DOHH2 (cell line): ENCODE results near the gene GPR108.
A peak's percentile ranks its signal among the peaks of the same experiment; 100 is the strongest.

ENCODE experiments used
- H3F3A ChIP-seq: fragments of 200-600 bp; sonication (generic), shearing (Covaris generic); 2 replicates; pipeline ENCODE4 v1.6.0; 2016; ENCODE audit warnings: antibody characterized with exemption, mild to moderate bottlenecking; ENCODE audit not compliant: control insufficient read depth, insufficient read depth
- H3K27ac ChIP-seq: fragments of 200-600 bp; sonication (generic); 2 replicates; pipeline ENCODE4 v1.5.1; 2014; ENCODE audit warnings: low read depth, mild to moderate bottlenecking, low read length, moderate library complexity
- H3K27me3 ChIP-seq: fragments of 200-600 bp; sonication (generic); 2 replicates; pipeline ENCODE4 v1.6.1; 2014; ENCODE audit warnings: mild to moderate bottlenecking, low read length, mixed read lengths; ENCODE audit not compliant: control insufficient read depth
- H3K36me3 ChIP-seq: fragments of 200-600 bp; sonication (generic); 2 replicates; pipeline ENCODE4 v1.6.1; 2014; ENCODE audit warnings: mild to moderate bottlenecking, low read length, moderate library complexity, mixed read lengths; ENCODE audit not compliant: control insufficient read depth
- H3K4me1 ChIP-seq: fragments of 200-600 bp; sonication (generic); 2 replicates; pipeline ENCODE4 v1.6.1; 2014; ENCODE audit warnings: mild to moderate bottlenecking, low read length, mixed read lengths; ENCODE audit not compliant: control insufficient read depth
- H3K4me2 ChIP-seq: fragments of 200-600 bp; sonication (generic); 2 replicates; pipeline ENCODE4 v1.6.0; 2014; ENCODE audit warnings: mild to moderate bottlenecking, low read length, moderate library complexity
- H3K4me3 ChIP-seq: fragments of 200-600 bp; sonication (generic); 2 replicates; pipeline ENCODE4 v1.5.1; 2014; ENCODE audit warnings: mild to moderate bottlenecking, low read length, mixed read lengths
- H3K79me2 ChIP-seq: fragments of 200-600 bp; sonication (generic); 2 replicates; pipeline ENCODE4 v1.6.1; 2014; ENCODE audit warnings: mild to moderate bottlenecking, low read length, mixed read lengths; ENCODE audit not compliant: control insufficient read depth
- H3K9me2 ChIP-seq: fragments of 200-600 bp; sonication (generic); replicated peaks from 2 replicates; pipeline ENCODE4 v1.6.1; 2014; ENCODE audit warnings: mild to moderate bottlenecking, low read length, mixed read lengths; ENCODE audit not compliant: control insufficient read depth
- H3K9me3 ChIP-seq: fragments of 200-600 bp; sonication (generic); 2 replicates; pipeline ENCODE4 v1.6.1; 2014; ENCODE audit warnings: antibody characterized with exemption, low read length, mixed read lengths; ENCODE audit not compliant: control insufficient read depth, insufficient read depth
- H4K20me1 ChIP-seq: fragments of 200-600 bp; sonication (generic); 2 replicates; pipeline ENCODE4 v1.6.0; 2014; ENCODE audit warnings: low read depth, mild to moderate bottlenecking, antibody characterized with exemption, low read length, moderate library complexity; ENCODE audit not compliant: control insufficient read depth, insufficient read depth
- EZH2phosphoT487 ChIP-seq: fragments of 200-600 bp; sonication (generic); IDR thresholded peaks from 2 replicates; pipeline ENCODE4 v1.6.1; 2017; ENCODE audit warnings: borderline replicate concordance, mild to moderate bottlenecking, antibody characterized with exemption, low read length, moderate library complexity, mixed read lengths
- TF ChIP-seq, protein P1 (sequence below): fragments of 200-600 bp; sonication (generic); IDR thresholded peaks from one replicate; pipeline ENCODE4 v1.5.1; 2014; ENCODE audit warnings: antibody characterized with exemption, mild to moderate bottlenecking, low read depth, low read length; ENCODE audit not compliant: poor library complexity, severe bottlenecking

GPR108 gene

GRCh38 chr19:6737284-6737872 lies at the start of gene GPR108:
Gene GPR108, minus strand, starts transcription at chr19:6737580. Its CDS starts 4 bp downstream, at chr19:6737576.
- Histone ChIP-seq H3F3A (peaks cover 18% of the 10 kb centered on the region), H3K4me1 (peaks cover 53% of the 10 kb centered on the region), H3K4me2 (peak within 1 kb of the TSS; percentile 92), H4K20me1 (0 out of 2 replicates have a peak, but pooled peaks cover 3% of the 10 kb centered on the region), H3K27ac (peak within 1 kb of the TSS; percentile 65), H3K79me2 (peaks cover 12% of the 10 kb centered on the region), H3K9me3 (no peaks in the 10 kb centered on the region), H3K36me3 (no peaks in the 10 kb centered on the region; the same call in 1 of the 2 replicates), H3K27me3 (no peaks in the 10 kb centered on the region), H3K9me2 (no peaks in the 10 kb centered on the region), H3K4me3 (peak within 1 kb of the TSS; percentile 83)
- no peak for TF ChIP-seq EZH2phosphoT487
- TF ChIP-seq, protein P1, sequence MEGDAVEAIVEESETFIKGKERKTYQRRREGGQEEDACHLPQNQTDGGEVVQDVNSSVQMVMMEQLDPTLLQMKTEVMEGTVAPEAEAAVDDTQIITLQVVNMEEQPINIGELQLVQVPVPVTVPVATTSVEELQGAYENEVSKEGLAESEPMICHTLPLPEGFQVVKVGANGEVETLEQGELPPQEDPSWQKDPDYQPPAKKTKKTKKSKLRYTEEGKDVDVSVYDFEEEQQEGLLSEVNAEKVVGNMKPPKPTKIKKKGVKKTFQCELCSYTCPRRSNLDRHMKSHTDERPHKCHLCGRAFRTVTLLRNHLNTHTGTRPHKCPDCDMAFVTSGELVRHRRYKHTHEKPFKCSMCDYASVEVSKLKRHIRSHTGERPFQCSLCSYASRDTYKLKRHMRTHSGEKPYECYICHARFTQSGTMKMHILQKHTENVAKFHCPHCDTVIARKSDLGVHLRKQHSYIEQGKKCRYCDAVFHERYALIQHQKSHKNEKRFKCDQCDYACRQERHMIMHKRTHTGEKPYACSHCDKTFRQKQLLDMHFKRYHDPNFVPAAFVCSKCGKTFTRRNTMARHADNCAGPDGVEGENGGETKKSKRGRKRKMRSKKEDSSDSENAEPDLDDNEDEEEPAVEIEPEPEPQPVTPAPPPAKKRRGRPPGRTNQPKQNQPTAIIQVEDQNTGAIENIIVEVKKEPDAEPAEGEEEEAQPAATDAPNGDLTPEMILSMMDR: no peak

DNA sequence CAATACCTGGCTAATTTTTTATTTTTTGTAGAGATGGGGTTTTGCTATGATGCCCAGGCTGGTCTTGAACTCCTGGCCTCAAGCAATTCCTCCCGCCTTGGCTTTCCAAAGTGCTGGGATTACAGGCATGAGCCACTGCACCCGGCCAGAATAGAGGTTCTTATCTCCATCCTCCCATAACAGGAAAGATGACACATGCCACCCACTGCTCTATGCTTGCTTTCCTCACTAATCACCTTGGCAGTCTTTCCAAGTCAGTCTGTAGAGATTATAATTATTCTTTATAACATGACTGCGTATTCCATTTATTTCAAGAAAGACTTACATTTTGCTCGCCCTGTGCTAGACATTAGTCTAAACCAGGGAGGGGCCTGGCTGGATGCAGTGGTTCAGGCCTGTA lies 41.8 kb upstream of the GPR108 start:
- no peak overlapping the region for H3K4me3 ChIP-seq
- H3F3A ChIP-seq: no peaks in the 10 kb centered on the region
- no peaks in the 10 kb centered on the region for H3K9me3 ChIP-seq
- peaks cover 11% of the 10 kb centered on the region for H4K20me1 ChIP-seq
- TF ChIP-seq, protein P1: no peak
- no peak for TF ChIP-seq EZH2phosphoT487
- H3K36me3 ChIP-seq: peaks cover 27% of the 10 kb centered on the region
- H3K79me2 ChIP-seq: peaks cover 93% of the 10 kb centered on the region
- H3K27me3 ChIP-seq: no peaks in the 10 kb centered on the region
- no peak overlapping the region for H3K4me2 ChIP-seq
- H3K4me1 ChIP-seq: peaks cover 33% of the 10 kb centered on the region
- no peaks in the 10 kb centered on the region for H3K9me2 ChIP-seq
- no peak overlapping the region for H3K27ac ChIP-seq

DNA sequence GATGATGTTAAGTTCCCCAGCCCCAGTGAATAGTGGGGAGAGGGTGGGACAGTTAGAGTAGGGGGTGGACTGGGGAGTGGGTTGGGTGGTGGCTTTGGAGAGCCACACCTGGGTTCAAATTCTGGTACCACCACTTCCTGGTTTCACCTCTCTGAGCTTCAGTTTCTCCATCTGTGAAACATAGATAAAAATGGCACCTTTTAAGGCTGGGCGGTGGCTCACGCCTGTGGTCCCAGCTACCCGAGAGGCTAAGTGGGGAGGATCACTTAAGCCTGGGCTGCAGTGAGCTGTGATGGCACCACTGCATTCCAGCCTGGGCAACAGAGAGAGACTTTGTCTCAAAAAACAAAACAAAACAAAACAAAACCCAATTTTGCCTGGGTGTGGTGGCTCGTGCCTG lies 41.0 kb upstream of the GPR108 start:
- Histone ChIP-seq H3F3A (no peaks in the 10 kb centered on the region), H3K27ac (no peak overlapping the region), H3K4me1 (peaks cover 33% of the 10 kb centered on the region), H3K9me3 (no peaks in the 10 kb centered on the region), H3K4me2 (no peak overlapping the region), H3K79me2 (peaks cover 90% of the 10 kb centered on the region), H3K36me3 (peaks cover 28% of the 10 kb centered on the region), H3K4me3 (no peak overlapping the region), H3K9me2 (no peaks in the 10 kb centered on the region), H3K27me3 (no peaks in the 10 kb centered on the region), H4K20me1 (peaks cover 11% of the 10 kb centered on the region)
- no peak for TF ChIP-seq EZH2phosphoT487
- TF ChIP-seq, protein P1: no peak
